DND-41 (cell line): ENCODE measurements around the gene ATP9B.

ENCODE experiments used
- CTCF ChIP-seq: IDR thresholded peaks from 2 replicates; pipeline ENCODE4 v1.5.1; 2012; ENCODE audit warnings: borderline replicate concordance, low read length, moderate library complexity, mild to moderate bottlenecking; ENCODE audit not compliant: poor library complexity, severe bottlenecking; ENCODE audit errors: extremely low read depth
- EZH2 ChIP-seq: IDR thresholded peaks from 3 replicates; pipeline ENCODE4 v1.6.1; 2012; ENCODE audit warnings: borderline replicate concordance, low read depth, mild to moderate bottlenecking, moderate library complexity, low read length, inconsistent platforms; ENCODE audit not compliant: severe bottlenecking

GRCh38 chr18:79299272-79299671, 230.1 kb downstream of the ATP9B start:
- TF ChIP-seq CTCF (no peak), EZH2 (no peak)
